Activated CD8-positive, alpha-beta T cell treated with anti-CD3 and anti-CD28 coated beads, Interleukin-2, amount 10 ng/mL, durations not matched to agents 7 days and 5 days (primary cell): Measurements from ENCODE around the gene TBC1D16. TPM values are rescaled to one million over a fixed set of nuclear protein-coding genes. Genes with fewer than 3 reads are reported as not detected.
A peak's percentile ranks its signal among the peaks of the same experiment; 100 is the strongest.

Experiments used
- ATAC-seq: fragments of 150-1000 bp; cut with Tn5 transposase; one replicate; pipeline ENCODE4 v1.10.0; 2021; ENCODE audit warnings: moderate library complexity
- CTCF ChIA-PET: fragments of 350-600 bp; sonication (Branson Sonifier 250); formaldehyde crosslinking; loops from one replicate; lab custom pipeline; 2021; ENCODE audit warnings: antibody characterized with exemption; lab: Charles Lee
- POLR2A ChIA-PET: fragments of 350-600 bp; sonication (Branson Sonifier 250); formaldehyde crosslinking; loops from one replicate; lab custom pipeline; 2021; ENCODE audit warnings: antibody characterized with exemption; lab: Charles Lee
- DNase-seq: peaks from one replicate; pipeline ENCODE4 v3.0.0-alpha.2; 2020
- H3K27ac Mint-ChIP-seq: one replicate; pipeline ENCODE4 v1.8.0; 2021; ENCODE audit warnings: mild to moderate bottlenecking, mixed read lengths
- H3K27me3 Mint-ChIP-seq: one replicate; pipeline ENCODE4 v1.8.0; 2021; ENCODE audit warnings: low read depth, mixed read lengths
- H3K36me3 Mint-ChIP-seq: one replicate; pipeline ENCODE4 v1.8.0; 2021; ENCODE audit warnings: low read depth, mixed read lengths
- H3K4me1 Mint-ChIP-seq: one replicate; pipeline ENCODE4 v1.8.0; 2021; ENCODE audit warnings: low read depth, mixed read lengths
- H3K4me3 Mint-ChIP-seq: one replicate; pipeline ENCODE4 v1.8.0; 2021; ENCODE audit warnings: mild to moderate bottlenecking, mixed read lengths
- H3K9me3 Mint-ChIP-seq: one replicate; pipeline ENCODE4 v1.8.0; 2022; ENCODE audit warnings: mixed read lengths; ENCODE audit not compliant: insufficient read depth
- total RNA-seq, 2 experiments: library from RNA; stranded (reverse); gene quantifications; one replicate each; pipeline ENCODE4 v1.2.3, GENCODE V29; 2021

TBC1D16 gene
- total RNA-seq, 2 experiments from 2014 or later: 1.3 to 2.1 TPM

- POLR2A ChIA-PET: no interaction called here
- H3K9me3 Mint-ChIP-seq: no peaks in the 10 kb centered on the region
- no peak for DNase-seq
- peak overlapping the region; percentile 70 for H3K27ac Mint-ChIP-seq
- peaks cover 62% of the 10 kb centered on the region for H3K4me1 Mint-ChIP-seq
- peak overlapping the region; percentile 54 for H3K4me3 Mint-ChIP-seq
- H3K36me3 Mint-ChIP-seq: no peaks in the 10 kb centered on the region
- peaks cover 20% of the 10 kb centered on the region for H3K27me3 Mint-ChIP-seq
- no peak for ATAC-seq
- CTCF ChIA-PET: no interaction called here
Observed at GRCh38 chr17:79936050-79936449, 99.6 kb downstream of the TBC1D16 start.

GRCh38 chr17:79935197-79935885 lies 100.3 kb downstream of the TBC1D16 start:
- CTCF ChIA-PET: interaction anchor here (0.5 kb wide), 1 partner anchor 166 kb away, joined by 3 read pairs; the partner anchor contains the start of gene GAA
- DNase-seq: no peak
- H3K4me3 Mint-ChIP-seq: peak overlapping the region; percentile 15
- POLR2A ChIA-PET: no interaction called here
- H3K4me1 Mint-ChIP-seq: peaks cover 64% of the 10 kb centered on the region
- H3K27me3 Mint-ChIP-seq: peaks cover 24% of the 10 kb centered on the region
- no peaks in the 10 kb centered on the region for H3K9me3 Mint-ChIP-seq
- H3K36me3 Mint-ChIP-seq: no peaks in the 10 kb centered on the region
- H3K27ac Mint-ChIP-seq: no peak overlapping the region
- ATAC-seq: no peak

- H3K27ac Mint-ChIP-seq: peak overlapping the region; percentile 26
- no peak for DNase-seq
- no peaks in the 10 kb centered on the region for H3K9me3 Mint-ChIP-seq
- no peak for ATAC-seq
- ChIA-PET CTCF (no interaction called here), POLR2A (no interaction called here)
- peaks cover 64% of the 10 kb centered on the region for H3K4me1 Mint-ChIP-seq
- H3K27me3 Mint-ChIP-seq: peaks cover 24% of the 10 kb centered on the region
- H3K36me3 Mint-ChIP-seq: no peaks in the 10 kb centered on the region
- H3K4me3 Mint-ChIP-seq: no peak overlapping the region
Observed at GRCh38 chr17:79934653-79934970, 101.1 kb downstream of the TBC1D16 start.

GRCh38 chr17:79933863-79934652 lies 101.6 kb downstream of the TBC1D16 start:
- H3K9me3 Mint-ChIP-seq: no peaks in the 10 kb centered on the region
- H3K27me3 Mint-ChIP-seq: peaks cover 24% of the 10 kb centered on the region
- CTCF ChIA-PET: no interaction called here
- POLR2A ChIA-PET: no interaction called here
- ATAC-seq: peak; percentile 43
- peaks cover 64% of the 10 kb centered on the region for H3K4me1 Mint-ChIP-seq
- peak overlapping the region; percentile 33 for H3K27ac Mint-ChIP-seq
- H3K4me3 Mint-ChIP-seq: no peak overlapping the region
- DNase-seq: no peak
- no peaks in the 10 kb centered on the region for H3K36me3 Mint-ChIP-seq

- POLR2A ChIA-PET: no interaction called here
- CTCF ChIA-PET: no interaction called here
- Mint-ChIP-seq H3K27ac (no peak overlapping the region), H3K27me3 (peaks cover 23% of the 10 kb centered on the region), H3K9me3 (no peaks in the 10 kb centered on the region), H3K36me3 (no peaks in the 10 kb centered on the region), H3K4me1 (peaks cover 71% of the 10 kb centered on the region), H3K4me3 (no peak overlapping the region)
- ATAC-seq (no peak), DNase-seq (no peak)
Observed at GRCh38 chr17:79932451-79933306, 103.0 kb downstream of the TBC1D16 start.

- CTCF ChIA-PET: no interaction called here
- no peak overlapping the region for H3K27ac Mint-ChIP-seq
Observed at GRCh38 chr17:79931817-79932309, 103.8 kb downstream of the TBC1D16 start.

GRCh38 chr17:79930877-79931816 lies 104.5 kb downstream of the TBC1D16 start:
- no peak for ATAC-seq
- no peak for DNase-seq
- H3K27ac Mint-ChIP-seq: no peak overlapping the region
- ChIA-PET CTCF (no interaction called here), POLR2A (no interaction called here)
- peaks cover 70% of the 10 kb centered on the region for H3K4me1 Mint-ChIP-seq
- no peaks in the 10 kb centered on the region for H3K36me3 Mint-ChIP-seq
- H3K9me3 Mint-ChIP-seq: no peaks in the 10 kb centered on the region
- H3K4me3 Mint-ChIP-seq: no peak overlapping the region
- H3K27me3 Mint-ChIP-seq: peaks cover 20% of the 10 kb centered on the region

More at GRCh38 chr17:79931817-79932309, 103.8 kb downstream of the TBC1D16 start:
- Mint-ChIP-seq H3K27me3 (peaks cover 20% of the 10 kb centered on the region), H3K4me1 (peaks cover 71% of the 10 kb centered on the region), H3K4me3 (no peak overlapping the region), H3K36me3 (no peaks in the 10 kb centered on the region), H3K9me3 (no peaks in the 10 kb centered on the region)
- POLR2A ChIA-PET: no interaction called here
- DNase-seq (no peak), ATAC-seq (no peak)

GRCh38 chr17:79930062-79930876 lies 105.4 kb downstream of the TBC1D16 start:
- H3K4me1 Mint-ChIP-seq: peaks cover 68% of the 10 kb centered on the region
- H3K9me3 Mint-ChIP-seq: no peaks in the 10 kb centered on the region
- H3K36me3 Mint-ChIP-seq: no peaks in the 10 kb centered on the region
- POLR2A ChIA-PET: no interaction called here
- DNase-seq (no peak), ATAC-seq (no peak)
- no peak overlapping the region for H3K4me3 Mint-ChIP-seq
- H3K27me3 Mint-ChIP-seq: peaks cover 20% of the 10 kb centered on the region
- H3K27ac Mint-ChIP-seq: no peak overlapping the region
- CTCF ChIA-PET: no interaction called here

- CTCF ChIA-PET: interaction anchor here (1.2 kb wide), 1 partner anchor 14 kb away, joined by 3 read pairs; no protein-coding TSS in a partner anchor
- peaks cover 20% of the 10 kb centered on the region for H3K27me3 Mint-ChIP-seq
- ATAC-seq: no peak
Observed at GRCh38 chr17:79929257-79930061, 106.2 kb downstream of the TBC1D16 start.

More at GRCh38 chr17:79929257-79930061, 106.2 kb downstream of the TBC1D16 start:
- H3K9me3 Mint-ChIP-seq: no peaks in the 10 kb centered on the region
- H3K36me3 Mint-ChIP-seq: no peaks in the 10 kb centered on the region
- POLR2A ChIA-PET: no interaction called here
- H3K27ac Mint-ChIP-seq: no peak overlapping the region
- no peak for DNase-seq
- H3K4me3 Mint-ChIP-seq: no peak overlapping the region
- peaks cover 69% of the 10 kb centered on the region for H3K4me1 Mint-ChIP-seq
